HG03575 (cell line): ENCODE measurements around the gene MTURN.

Experiments
- ATAC-seq: cut with Tn5 transposase; IDR thresholded peaks from one replicate; pipeline ENCODE4 v1.9.1; 2021; ENCODE audit not compliant: unreplicated experiment, insufficient number of reproducible peaks, low FRiP score; ENCODE audit errors: extremely low read depth

The MTURN gene

DNA sequence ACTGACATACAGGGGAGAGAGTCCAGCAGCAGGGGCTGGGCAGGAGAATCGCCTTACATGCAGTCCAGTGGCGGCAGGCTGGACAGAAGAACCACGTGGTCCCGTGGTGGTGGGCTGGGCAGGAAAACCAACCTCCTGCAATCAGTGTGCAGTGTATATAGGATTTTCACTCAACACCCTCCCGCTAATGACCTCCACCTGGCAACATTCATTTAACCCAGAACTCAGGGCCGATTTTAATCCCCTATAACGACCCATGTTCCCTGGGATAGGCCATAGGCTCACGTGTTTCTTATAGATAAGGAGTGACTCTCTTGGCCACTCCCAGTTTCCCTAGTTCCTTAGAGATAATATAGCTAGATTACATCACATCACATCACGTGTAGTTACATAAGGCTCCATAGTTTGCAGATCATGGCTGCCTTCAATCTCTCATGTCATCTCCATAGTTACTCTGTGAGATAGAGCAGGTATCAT lies 19.4 kb downstream of the MTURN start:
- no peak for ATAC-seq

DNA sequence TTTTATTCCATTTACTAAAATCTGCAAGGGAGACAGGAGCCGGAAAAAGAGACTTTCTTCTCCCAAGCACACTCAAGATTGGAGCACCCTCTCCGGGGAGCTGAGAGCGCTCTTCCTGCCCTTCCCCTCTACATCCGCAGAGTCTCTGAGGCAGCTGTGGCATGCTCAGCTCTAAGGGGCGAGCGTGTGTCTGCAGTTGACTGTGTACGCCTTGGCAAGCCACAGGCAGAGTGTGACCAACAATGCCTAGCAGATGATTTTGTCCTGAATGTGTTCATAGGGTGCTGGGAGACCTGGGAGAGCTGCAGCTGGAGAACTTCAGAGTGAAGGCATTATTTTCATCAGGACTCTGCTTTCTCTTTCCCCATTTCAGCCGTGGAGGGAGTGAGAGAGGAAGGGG lies 20.7 kb downstream of the MTURN start:
- no peak for ATAC-seq

DNA sequence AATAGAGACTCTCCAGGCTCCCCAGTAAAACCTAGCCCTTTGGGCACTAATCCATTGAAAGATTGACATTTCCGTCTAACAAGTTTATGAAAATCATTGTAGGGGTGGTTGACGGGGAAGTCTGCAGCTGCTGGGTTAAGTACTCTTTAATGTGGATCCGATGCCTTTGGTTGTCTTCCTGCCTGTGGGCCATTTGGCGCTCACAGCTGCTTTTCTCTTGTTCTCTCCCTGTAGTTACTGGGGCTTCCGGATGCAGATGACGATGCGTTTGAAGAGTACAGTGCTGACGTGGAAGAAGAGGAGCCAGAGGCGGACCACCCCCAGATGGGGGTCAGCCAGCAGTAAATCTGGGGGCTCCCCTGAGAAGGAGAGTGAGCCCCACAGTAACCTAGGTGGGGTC lies 22.4 kb downstream of the MTURN start:
- no peak for ATAC-seq

DNA sequence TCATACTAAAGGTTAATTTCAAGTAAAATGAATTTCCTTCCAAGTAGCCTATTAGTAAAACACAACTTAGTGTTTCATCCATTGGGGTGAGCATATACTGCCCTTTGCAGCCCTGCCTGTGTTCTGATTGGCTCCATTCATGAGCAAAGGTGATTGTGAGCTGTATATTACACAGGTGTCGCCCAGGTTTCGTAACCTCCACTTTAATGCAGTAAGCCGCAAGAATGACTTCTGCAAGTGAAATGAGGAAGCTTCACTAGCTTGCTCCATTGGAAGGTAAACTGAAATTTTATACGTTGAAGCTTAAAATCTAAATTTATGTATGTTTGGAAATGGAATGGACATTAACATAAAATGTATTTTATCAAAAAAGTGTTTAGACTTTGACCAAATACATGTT lies 24.4 kb downstream of the MTURN start:
- no peak for ATAC-seq

DNA sequence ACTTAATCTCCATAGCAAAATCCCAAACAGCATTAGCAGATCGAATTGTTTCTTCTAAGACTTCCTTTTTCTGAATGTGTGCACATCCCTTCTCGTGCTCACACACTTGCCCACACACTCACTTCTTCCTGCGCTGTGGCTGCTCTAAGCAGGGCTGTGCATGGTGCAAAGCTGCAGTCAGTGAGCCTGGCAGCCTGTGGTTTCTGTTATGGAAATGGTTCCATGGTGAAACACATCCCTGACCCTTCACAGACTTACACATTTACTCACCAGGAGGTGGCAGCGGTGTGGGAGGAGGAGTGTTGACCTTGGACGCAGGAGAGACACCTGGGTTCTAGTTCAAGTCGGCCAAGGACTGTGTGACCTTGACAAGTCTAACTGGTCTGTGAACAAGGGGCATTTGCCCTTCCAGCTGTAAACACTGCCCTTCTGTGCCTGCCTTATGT lies 24.9 kb downstream of the MTURN start:
- ATAC-seq: no peak

DNA sequence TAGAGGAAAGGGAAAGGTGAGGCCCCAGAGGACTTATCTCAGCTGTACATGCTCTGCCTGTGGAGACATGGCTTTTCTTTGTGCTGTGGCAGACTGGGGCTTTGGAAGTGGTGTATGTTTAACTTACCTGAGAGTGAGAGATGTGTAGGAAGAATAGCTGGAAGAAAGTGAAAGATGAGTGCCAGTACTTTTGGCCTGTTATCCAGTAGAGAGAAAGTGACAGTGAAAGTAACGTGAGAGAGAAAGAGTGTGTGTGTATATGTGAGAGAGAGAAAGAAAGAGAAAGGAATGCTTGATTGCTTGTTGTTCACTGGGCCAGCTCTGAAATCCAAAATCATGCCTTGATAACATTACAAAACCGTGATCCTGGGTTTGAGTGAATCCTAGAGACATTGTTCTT lies 25.5 kb downstream of the MTURN start:
- ATAC-seq: no peak

DNA sequence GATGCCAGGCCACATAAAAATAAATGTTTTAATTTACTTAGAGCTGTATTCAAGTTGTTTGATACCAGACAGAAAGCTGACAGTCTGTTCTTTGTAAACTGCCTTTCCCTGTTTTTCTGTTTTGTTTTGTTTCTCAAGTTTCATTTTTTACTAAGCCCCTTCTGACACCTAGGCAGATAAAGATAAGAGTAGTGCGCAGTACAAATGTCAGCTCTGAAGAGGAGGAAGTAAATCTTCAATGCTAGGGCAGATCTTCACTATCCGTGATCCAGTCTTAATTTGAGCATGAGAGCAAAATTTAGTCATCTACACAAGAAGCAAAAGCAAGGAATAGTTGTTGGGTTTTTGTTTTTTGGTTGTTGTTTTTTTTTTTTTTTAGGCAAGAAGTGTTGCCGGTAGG lies 27.3 kb downstream of the MTURN start:
- no peak for ATAC-seq

DNA sequence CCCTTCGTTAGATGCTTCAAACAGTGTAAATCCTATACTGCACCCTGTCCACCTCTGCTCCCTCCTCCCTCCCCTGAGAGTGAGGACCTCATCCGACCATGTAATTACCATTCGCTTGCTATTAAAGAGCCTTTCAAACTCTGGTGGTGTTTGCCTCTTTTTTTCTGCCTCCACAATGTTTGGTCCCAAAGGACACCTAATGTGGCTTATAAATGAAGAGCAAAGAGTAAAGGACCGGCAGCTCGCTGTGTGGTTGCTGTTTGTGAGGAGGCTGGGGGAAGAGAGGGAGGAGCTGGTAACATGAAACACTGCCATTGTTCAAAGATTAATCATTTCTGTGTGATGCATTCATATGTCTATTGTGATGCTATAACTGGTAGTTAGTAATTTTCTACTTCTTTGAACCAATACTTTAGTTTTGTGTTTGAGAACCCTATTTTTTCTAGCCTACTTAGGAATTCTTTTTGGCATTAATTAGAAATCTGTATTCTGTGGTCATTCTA lies 27.9 kb downstream of the MTURN start:
- ATAC-seq: no peak

DNA sequence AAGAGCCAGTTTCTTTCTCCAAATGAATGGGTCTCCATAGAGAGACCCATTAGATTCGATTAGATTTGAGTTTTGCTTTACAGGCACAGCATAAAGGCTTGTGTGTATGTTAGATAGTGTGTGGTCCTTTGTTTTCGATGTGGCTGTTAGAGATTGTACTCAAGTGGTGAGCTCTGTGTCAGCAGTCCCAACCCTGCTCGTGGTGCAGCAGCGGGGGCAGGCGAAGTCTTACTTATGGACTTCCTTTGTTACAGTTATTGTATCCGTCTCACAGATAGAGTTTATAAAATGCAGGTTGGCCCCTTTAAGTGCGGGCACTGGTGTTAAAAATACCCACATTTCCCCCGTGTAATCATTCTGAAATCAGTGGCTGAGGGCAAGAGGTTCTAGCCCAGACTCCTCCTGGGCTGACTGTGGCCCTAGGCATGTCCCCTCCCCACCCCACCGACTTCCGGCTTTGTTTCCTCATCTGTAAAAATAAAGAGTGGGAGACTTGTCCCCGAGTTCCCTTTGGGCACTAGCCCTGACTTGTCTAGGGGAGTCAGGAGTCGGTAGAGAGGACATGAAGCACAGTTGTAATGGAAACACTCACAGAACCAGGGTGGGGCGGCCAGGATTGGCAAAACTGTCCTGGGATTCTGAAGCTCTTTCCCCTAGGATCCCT lies 28.6 kb downstream of the MTURN start:
- no peak for ATAC-seq

DNA sequence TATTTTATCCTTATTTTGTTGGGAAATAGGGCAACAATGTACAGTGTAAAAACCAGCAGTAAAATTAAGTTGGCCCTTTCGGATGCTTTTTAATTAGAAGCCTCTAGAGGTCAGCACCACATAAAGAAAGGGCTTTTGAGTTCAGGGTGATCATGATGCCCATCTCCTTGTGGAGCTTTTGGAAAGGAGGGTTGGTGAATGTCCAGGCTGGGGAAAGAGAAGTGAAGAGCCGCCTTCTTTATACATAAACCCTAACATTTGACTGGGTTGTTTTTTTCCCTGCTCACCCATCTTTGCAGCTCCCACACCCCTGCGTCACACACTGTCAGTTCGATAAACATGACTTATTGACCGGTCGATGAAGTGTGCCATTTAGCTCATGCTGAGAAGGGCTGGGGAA lies 29.8 kb downstream of the MTURN start:
- ATAC-seq: no peak

DNA sequence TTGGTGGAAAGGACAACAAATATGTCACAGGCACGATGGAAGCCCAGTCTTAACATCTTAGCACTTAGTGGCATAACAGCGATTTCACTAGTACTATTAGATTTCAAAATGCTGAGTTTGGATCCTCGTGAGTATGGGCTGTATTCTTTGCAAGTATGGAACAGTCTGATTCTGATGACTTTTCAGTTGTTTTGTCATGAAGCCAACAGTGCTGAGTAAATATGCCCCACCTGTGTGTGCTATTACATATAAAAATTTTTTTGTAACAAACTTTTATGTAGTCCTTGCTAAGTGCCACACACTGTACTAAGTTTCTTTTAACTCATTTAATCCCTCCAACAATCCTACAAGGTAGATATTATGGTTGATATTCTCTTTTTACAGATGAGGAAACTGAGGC lies 30.8 kb downstream of the MTURN start:
- ATAC-seq: no peak

DNA sequence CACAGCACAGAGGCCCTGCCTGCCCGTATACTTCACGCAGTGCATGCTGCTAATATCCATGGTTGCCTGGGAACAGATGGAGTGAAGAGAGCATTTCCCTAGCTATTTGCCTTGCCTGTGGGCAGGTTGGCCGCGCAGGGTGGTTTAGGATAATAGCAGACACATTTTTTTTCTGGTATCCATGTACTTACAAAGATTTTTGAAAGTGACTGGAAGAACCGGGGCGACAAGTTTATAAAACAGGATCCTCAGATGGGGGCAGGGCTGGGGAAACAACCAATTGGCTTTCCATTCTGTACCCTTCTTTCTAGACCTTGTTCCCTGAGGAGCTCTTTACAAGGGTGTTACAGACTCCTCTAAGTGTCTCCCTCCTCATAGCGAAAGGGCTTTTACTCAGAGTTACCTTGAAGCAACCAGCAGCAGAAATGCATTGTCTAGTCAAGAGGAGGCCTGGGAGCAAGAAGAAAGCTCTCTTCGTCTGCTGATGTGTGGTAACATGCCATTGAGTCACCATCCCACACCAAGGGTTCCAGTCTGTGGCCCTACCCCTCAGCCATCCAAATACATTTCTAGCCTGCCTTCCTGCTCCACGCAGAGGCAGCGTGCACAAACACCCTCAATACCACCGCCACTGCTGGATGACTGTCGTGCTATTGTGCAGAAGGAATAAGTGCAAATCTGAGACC lies 31.5 kb downstream of the MTURN start:
- no peak for ATAC-seq

DNA sequence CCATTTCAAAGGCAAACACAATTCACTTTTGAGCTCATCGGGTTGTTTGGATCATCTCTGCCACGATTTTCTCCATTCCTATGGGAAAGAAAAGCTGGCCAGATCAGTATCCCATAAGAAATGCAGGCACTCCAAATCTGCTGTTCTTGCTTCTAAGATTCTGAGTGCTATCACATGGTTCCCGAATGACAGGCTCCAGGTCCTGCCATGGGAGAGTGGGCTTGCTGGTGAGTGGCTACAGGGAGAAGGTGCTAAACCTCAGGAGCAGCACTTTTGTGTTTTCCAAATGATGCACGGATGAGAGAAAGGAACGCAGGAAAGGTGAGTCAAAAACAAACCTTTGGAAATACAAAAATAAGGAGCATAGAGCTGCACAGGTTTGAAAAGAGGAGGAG lies 32.1 kb downstream of the MTURN start:
- no peak for ATAC-seq

DNA sequence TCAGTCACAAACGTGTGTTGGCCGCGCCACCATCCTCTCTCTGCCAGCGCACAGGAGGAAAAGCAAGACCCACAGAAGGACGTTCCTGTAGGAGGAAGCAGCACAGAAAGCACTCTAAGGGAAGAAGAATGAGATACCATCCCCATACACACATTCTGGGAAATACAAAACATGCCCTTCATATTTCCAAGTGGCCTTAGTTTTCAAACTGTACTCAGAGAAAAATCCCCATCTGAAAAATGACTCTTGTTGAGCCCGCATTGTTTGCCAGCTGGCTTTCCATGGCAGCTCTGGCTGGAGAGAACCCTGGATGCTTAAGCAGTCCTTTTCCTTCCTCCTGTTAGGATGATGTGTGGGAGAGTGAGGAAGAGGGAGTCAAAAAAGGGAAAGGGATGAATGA lies 33.1 kb downstream of the MTURN start:
- no peak for ATAC-seq

DNA sequence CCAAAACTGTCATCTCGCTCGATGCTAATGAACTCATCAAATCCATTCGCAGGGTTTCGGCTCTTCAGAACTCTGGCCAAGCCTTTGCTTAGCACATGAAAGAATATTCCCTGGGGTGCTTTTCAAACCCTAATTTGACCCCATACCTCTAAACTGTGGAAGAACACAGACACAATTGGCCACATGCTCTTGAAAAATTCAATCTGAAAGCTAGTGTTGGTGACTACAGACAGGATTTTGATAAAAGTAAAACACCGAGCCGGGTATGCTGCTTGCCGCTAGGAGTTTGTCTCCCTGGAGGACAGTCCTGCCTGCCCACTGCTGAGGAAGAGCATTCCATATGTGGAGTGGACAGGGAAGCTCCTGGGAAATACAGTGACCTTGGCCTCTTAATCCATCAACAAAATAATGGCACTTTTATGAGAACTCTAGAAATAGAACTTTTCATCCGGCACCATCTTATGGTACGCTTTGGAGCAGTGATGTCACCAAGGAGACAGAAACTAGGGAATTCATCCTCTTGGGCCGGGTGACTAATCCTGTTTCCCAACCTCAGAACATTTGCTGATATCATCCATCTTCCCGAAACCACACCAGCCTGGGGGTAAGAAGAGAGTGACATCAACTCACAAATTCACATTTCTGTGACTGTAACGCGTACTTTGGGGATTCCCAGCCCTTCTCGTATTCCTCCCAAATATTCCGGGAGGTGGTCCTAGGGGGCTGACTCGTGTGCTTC lies 34.2 kb downstream of the MTURN start:
- no peak for ATAC-seq

DNA sequence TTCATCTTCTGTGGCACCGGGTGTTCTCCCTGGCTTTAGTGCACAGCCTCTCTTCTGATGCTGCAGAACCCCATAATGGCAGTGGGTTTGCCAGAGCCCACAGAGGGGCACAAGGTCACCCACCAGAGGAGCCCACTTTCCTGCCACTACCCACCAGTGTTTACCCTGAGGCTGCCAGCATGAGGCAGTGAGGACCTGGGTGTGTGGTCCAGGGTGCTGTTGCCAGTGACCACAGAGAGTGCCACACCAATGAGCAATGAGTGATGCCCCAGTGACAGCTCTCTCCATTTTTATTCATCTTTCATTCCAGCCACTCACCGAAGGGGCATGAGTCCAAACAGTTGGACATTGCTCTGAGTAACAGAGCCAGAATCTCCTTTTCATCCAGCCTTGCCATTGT lies 34.8 kb downstream of the MTURN start:
- ATAC-seq: no peak

DNA sequence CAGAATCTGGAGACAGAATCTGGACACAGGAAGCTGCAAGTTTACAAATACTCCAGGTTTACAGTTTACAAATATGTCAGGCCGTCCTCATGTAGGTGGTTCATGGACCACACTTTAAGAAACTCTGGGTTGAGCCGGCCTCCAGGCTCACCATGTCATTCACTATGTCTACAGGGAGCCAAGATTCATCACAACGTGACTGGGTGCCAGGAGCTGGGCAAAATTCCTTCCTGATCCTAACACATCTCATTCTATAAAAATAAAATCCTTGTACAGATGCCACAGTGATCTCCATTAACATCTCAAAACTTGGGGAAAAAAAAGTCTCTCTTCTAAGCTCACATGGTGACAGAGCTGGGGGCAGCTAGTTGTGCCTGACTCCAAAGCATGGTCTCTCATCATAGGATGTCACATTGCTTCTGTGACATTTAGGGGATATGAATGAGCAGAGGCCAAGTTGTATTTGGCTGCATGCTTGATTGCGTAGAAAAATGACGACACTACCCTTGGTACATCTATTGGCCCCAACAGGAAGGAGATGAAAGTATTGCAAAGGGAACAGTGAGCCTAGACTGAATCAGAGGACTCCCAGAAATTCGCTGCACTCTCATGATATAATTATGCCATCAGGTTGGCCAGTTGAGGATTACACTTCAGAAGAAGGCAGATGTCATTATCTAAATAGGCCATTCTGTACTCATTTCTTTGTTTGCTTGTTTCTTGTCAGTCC lies 35.9 kb downstream of the MTURN start:
- no peak for ATAC-seq

DNA sequence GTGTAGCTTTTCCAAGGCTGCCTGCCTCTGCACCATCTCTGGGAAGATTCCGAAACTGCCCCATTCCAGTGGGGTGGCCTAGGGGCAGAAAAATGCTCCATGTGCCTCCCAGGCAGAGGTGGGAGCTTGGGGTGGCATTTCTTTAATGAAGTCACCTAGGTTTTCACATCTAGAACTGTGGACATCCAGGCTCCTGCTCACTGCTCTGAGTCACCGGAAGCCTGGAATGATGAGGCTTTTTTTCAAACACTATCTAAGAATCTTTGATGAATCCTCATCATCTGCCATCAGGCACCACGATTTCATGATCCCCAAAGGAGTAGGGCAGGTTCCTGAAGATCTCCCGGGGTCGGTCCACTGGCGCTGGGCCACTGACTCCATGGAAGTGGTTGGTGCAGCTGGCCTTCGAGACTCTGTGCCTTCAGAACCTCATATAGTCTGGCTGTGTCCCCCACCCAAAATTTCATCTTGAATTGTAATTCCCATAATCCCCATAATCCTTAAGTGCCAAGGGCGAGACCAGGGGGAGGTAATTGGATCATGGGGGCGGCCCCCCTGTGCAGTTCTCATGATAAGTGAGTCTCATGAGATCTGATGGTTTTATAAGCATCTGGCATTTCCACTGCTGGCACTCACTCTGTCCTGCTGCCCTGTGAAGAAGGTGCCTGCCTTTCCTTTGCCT lies 37.1 kb downstream of the MTURN start:
- no peak for ATAC-seq

DNA sequence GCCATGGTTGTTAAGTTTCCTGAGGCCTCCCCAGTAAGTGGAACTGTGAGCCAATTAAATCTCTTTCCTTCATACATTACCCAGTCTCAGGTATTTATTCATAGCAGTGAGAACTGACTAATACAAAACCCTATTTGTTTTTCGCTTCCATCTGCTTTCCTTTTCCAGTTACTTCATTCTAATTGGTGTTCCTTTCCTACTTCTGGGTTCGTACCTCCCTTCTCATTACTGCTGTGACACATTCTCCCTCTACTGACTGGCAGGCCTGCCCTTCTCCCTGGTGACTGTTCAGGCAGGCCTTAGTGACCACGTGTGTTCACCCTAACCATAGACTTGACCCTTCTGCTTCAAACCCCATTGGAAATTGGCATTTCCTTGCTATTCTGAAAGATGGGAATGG lies 37.7 kb downstream of the MTURN start:
- ATAC-seq: no peak
